ENCODE measurements around the gene HACL1.

HACL1 gene

DNA sequence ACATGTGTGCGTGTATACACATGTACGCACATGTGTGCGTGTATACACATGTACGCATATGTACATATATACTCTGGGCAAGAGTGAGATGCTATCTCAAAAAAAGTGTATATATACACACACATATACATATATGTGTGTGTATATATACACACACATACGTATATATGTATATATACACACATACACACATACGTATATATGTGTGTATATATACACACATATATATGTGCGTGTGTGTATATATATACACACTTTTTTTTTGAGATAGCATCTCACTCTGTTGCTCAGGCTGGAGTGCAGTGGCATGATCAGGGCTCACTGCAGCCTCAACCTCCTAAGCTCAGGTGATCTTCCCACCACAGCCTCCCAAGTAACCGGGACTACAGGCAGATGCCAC, 8.4 kb downstream of the HACL1 start:
- H3K79me1 ChIP-seq (replicated peaks; ENCODE audit: low read length, poor library complexity, severe bottlenecking): peaks cover 4% of the 10 kb centered on the region
- H2BK5ac ChIP-seq (ENCODE audit: low read depth, low read length, poor library complexity, severe bottlenecking): no peak overlapping the region
- H3K18ac ChIP-seq (ENCODE audit: low read depth in 1 of 2, low read length in 2 of 2): no peak overlapping the region
- no peak overlapping the region for H3K4me2 ChIP-seq (ENCODE audit: low read length, poor library complexity, severe bottlenecking)
- no peak overlapping the region for H4K91ac ChIP-seq (ENCODE audit: low read length)
- no peak for DNase-seq
- H3K14ac ChIP-seq (ENCODE audit: low read length in 2 of 2): no peak overlapping the region
- no peak overlapping the region for H3K23ac ChIP-seq (ENCODE audit: low read length in 2 of 2)
- no peak overlapping the region for H2BK15ac ChIP-seq (ENCODE audit: low read depth, poor library complexity, severe bottlenecking)
- no peak overlapping the region for H4K8ac ChIP-seq (ENCODE audit: low read length)
- H2AFZ ChIP-seq (ENCODE audit: low read depth, low read length): no peak overlapping the region
- no peak overlapping the region for H2AK5ac ChIP-seq (ENCODE audit: low read length, severe bottlenecking)
- H2BK12ac ChIP-seq (ENCODE audit: low read length in 2 of 2): no peak overlapping the region
- no peaks in the 10 kb centered on the region for H3K9me3 ChIP-seq (ENCODE audit: control insufficient read depth, low read length)
- H3K27me3 ChIP-seq (ENCODE audit: control insufficient read depth in 1 of 2, insufficient read depth in 1 of 2, low read length in 2 of 2): no peaks in the 10 kb centered on the region
- H3K36me3 ChIP-seq (ENCODE audit: control insufficient read depth in 1 of 2, insufficient read depth in 2 of 2, low read depth in 1 of 2, low read length in 2 of 2): peaks cover 17 to 77% of the 10 kb centered on the region in 2 experiments
- no peak overlapping the region for H3K4me3 ChIP-seq (ENCODE audit: insufficient read depth in 1 of 2, low read depth in 1 of 2, low read length in 2 of 2)
- WGBS: 100% methylated on average over 1 of the region's 8 CpGs
- no peak overlapping the region for H2BK120ac ChIP-seq (ENCODE audit: low read depth, low read length)
- no peak overlapping the region for H3K4ac ChIP-seq (ENCODE audit: low read depth in 1 of 2, low read length in 2 of 2)
- no peak overlapping the region for H3K27ac ChIP-seq (ENCODE audit: low read length, poor library complexity, severe bottlenecking)
- no peaks in the 10 kb centered on the region for H3K4me1 ChIP-seq (ENCODE audit: control insufficient read depth, insufficient read depth, low read depth, low read length)
- H3K9ac ChIP-seq (ENCODE audit: low read length): no peak overlapping the region

DNA sequence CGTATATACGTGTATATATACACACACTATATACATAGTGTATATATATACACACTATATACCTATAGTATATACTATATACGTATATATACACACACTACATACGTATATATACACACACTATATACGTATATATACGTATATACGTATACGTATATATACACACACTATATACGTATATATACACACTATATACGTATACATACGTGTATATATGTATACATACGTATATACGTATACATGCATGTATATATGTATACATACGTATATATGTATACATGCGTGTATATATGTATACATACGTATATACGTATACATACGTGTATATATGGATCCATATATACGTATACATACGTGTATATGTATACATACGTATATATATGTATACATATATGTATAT, 9.4 kb downstream of the HACL1 start:
- Histone ChIP-seq H3K4me2 (ENCODE audit: low read length, poor library complexity, severe bottlenecking) (no peak overlapping the region), H2BK120ac (ENCODE audit: low read depth, low read length) (no peak overlapping the region), H3K4ac (ENCODE audit: low read depth in 1 of 2, low read length in 2 of 2) (no peak overlapping the region), H3K9ac (ENCODE audit: low read length) (no peak overlapping the region), H3K27me3 (ENCODE audit: control insufficient read depth in 1 of 2, insufficient read depth in 1 of 2, low read length in 2 of 2) (no peaks in the 10 kb centered on the region), H3K4me3 (ENCODE audit: insufficient read depth in 1 of 2, low read depth in 1 of 2, low read length in 2 of 2) (no peak overlapping the region), H3K23ac (ENCODE audit: low read length in 2 of 2) (no peak overlapping the region), H3K79me1 (replicated peaks; ENCODE audit: low read length, poor library complexity, severe bottlenecking) (peaks cover 4% of the 10 kb centered on the region), H3K18ac (ENCODE audit: low read depth in 1 of 2, low read length in 2 of 2) (no peak overlapping the region), H4K91ac (ENCODE audit: low read length) (no peak overlapping the region), H2BK5ac (ENCODE audit: low read depth, low read length, poor library complexity, severe bottlenecking) (no peak overlapping the region), H2AK5ac (ENCODE audit: low read length, severe bottlenecking) (no peak overlapping the region), H2BK15ac (ENCODE audit: low read depth, poor library complexity, severe bottlenecking) (no peak overlapping the region), H3K36me3 (ENCODE audit: control insufficient read depth in 1 of 2, insufficient read depth in 2 of 2, low read depth in 1 of 2, low read length in 2 of 2) (peaks cover 15 to 73% of the 10 kb centered on the region in 2 experiments), H3K4me1 (ENCODE audit: control insufficient read depth, insufficient read depth, low read depth, low read length) (no peaks in the 10 kb centered on the region), H3K9me3 (ENCODE audit: control insufficient read depth, low read length) (no peaks in the 10 kb centered on the region), H3K27ac (ENCODE audit: low read length, poor library complexity, severe bottlenecking) (no peak overlapping the region), H4K8ac (ENCODE audit: low read length) (no peak overlapping the region), H2BK12ac (ENCODE audit: low read length in 2 of 2) (no peak overlapping the region), H3K14ac (ENCODE audit: low read length in 2 of 2) (no peak overlapping the region), H2AFZ (ENCODE audit: low read depth, low read length) (no peak overlapping the region)
- WGBS: 93% methylated on average over 17 of the region's 21 CpGs
- DNase-seq: no peak

DNA sequence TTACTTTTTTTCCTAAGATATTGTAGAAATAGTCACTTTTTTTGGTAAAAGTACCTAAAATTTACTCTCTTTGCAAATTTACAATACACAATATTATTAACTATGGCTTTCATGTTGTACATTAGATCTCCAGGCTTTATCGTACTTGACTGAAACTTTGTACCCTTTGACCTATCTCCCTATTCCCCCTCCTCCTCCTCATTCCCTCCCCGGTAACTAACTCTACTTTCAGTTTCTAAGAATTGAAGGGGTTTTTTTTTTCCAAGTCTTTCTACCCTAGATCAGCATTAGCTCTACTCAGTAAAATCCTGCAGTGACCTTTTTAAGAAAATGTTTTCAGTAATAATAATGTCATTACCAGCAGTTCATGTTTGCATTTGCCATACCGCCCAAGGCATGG, 10.1 kb downstream of the HACL1 start:
- Histone ChIP-seq H3K27ac (ENCODE audit: low read length, poor library complexity, severe bottlenecking) (no peak overlapping the region), H4K91ac (ENCODE audit: low read length) (no peak overlapping the region), H2BK12ac (ENCODE audit: low read length in 2 of 2) (no peak overlapping the region), H3K18ac (ENCODE audit: low read depth in 1 of 2, low read length in 2 of 2) (no peak overlapping the region), H2AFZ (ENCODE audit: low read depth, low read length) (no peak overlapping the region), H2BK5ac (ENCODE audit: low read depth, low read length, poor library complexity, severe bottlenecking) (no peak overlapping the region), H3K4ac (ENCODE audit: low read depth in 1 of 2, low read length in 2 of 2) (no peak overlapping the region), H4K8ac (ENCODE audit: low read length) (no peak overlapping the region), H2BK120ac (ENCODE audit: low read depth, low read length) (no peak overlapping the region), H3K4me2 (ENCODE audit: low read length, poor library complexity, severe bottlenecking) (no peak overlapping the region), H3K27me3 (ENCODE audit: control insufficient read depth in 1 of 2, insufficient read depth in 1 of 2, low read length in 2 of 2) (no peaks in the 10 kb centered on the region), H3K9me3 (ENCODE audit: control insufficient read depth, low read length) (no peaks in the 10 kb centered on the region), H3K4me1 (ENCODE audit: control insufficient read depth, insufficient read depth, low read depth, low read length) (no peaks in the 10 kb centered on the region), H3K14ac (ENCODE audit: low read length in 2 of 2) (no peak overlapping the region), H3K9ac (ENCODE audit: low read length) (no peak overlapping the region), H2AK5ac (ENCODE audit: low read length, severe bottlenecking) (no peak overlapping the region), H3K79me1 (replicated peaks; ENCODE audit: low read length, poor library complexity, severe bottlenecking) (peaks cover 4% of the 10 kb centered on the region), H2BK15ac (ENCODE audit: low read depth, poor library complexity, severe bottlenecking) (no peak overlapping the region), H3K23ac (ENCODE audit: low read length in 2 of 2) (no peak overlapping the region), H3K4me3 (ENCODE audit: insufficient read depth in 1 of 2, low read depth in 1 of 2, low read length in 2 of 2) (no peak overlapping the region), H3K36me3 (ENCODE audit: control insufficient read depth in 1 of 2, insufficient read depth in 2 of 2, low read depth in 1 of 2, low read length in 2 of 2) (peaks cover 15 to 73% of the 10 kb centered on the region in 2 experiments)
- DNase-seq: no peak
- 93% methylated on average over 3 of the region's 3 CpGs for WGBS

DNA sequence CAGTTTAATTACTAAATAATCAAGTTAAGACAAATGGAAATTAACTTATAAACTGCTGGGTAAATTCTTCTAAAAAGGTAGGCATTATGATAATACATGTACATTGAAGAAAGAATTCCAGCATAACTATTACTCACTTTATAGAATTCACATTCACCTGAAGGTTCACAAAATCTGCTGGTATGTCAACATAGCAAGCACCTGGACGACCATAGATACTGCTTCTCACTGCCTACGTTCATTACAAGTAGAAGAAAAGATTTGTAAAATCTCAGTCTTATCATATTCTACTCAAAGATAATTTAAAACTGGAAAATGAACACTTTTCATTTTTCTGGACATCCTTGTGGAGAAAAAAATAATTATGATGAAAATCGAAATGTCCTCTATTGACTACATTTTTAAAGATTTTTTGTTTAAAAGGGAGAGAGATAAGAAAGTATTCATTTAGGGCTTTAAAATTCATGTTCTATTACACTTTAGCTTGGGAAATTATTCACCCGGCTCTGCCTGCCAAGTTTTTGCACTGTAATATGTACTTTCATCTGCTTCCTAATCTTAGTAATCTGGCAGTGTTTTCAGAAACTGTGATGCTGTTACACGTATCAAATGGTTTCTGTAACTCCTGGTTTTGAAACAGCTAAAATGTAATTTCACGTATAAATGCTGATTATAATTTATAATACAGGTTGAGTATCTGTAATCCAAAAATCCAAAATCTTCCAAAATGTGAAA, 16.1 kb downstream of the HACL1 start:
- no peak overlapping the region for H3K18ac ChIP-seq (ENCODE audit: low read depth in 1 of 2, low read length in 2 of 2)
- no peaks in the 10 kb centered on the region for H3K4me1 ChIP-seq (ENCODE audit: control insufficient read depth, insufficient read depth, low read depth, low read length)
- H3K4me2 ChIP-seq (ENCODE audit: low read length, poor library complexity, severe bottlenecking): no peak overlapping the region
- H2AK5ac ChIP-seq (ENCODE audit: low read length, severe bottlenecking): no peak overlapping the region
- H2AFZ ChIP-seq (ENCODE audit: low read depth, low read length): no peak overlapping the region
- H2BK15ac ChIP-seq (ENCODE audit: low read depth, poor library complexity, severe bottlenecking): no peak overlapping the region
- H3K4me3 ChIP-seq (ENCODE audit: insufficient read depth in 1 of 2, low read depth in 1 of 2, low read length in 2 of 2): no peak overlapping the region
- H3K4ac ChIP-seq (ENCODE audit: low read depth in 1 of 2, low read length in 2 of 2): no peak overlapping the region
- no peak overlapping the region for H2BK120ac ChIP-seq (ENCODE audit: low read depth, low read length)
- DNase-seq: no peak
- H3K9ac ChIP-seq (ENCODE audit: low read length): peak overlapping the region; percentile 58
- peaks cover 10 to 87% of the 10 kb centered on the region in 2 experiments for H3K36me3 ChIP-seq (ENCODE audit: control insufficient read depth in 1 of 2, insufficient read depth in 2 of 2, low read depth in 1 of 2, low read length in 2 of 2)
- no peak overlapping the region for H3K23ac ChIP-seq (ENCODE audit: low read length in 2 of 2)
- no peak overlapping the region for H4K91ac ChIP-seq (ENCODE audit: low read length)
- no peak overlapping the region for H3K27ac ChIP-seq (ENCODE audit: low read length, poor library complexity, severe bottlenecking)
- H4K8ac ChIP-seq (ENCODE audit: low read length): no peak overlapping the region
- H3K27me3 ChIP-seq (ENCODE audit: control insufficient read depth in 1 of 2, insufficient read depth in 1 of 2, low read length in 2 of 2): no peaks in the 10 kb centered on the region
- H2BK12ac ChIP-seq (ENCODE audit: low read length in 2 of 2): no peak overlapping the region
- no peak overlapping the region for H2BK5ac ChIP-seq (ENCODE audit: low read depth, low read length, poor library complexity, severe bottlenecking)
- H3K9me3 ChIP-seq (ENCODE audit: control insufficient read depth, low read length): no peaks in the 10 kb centered on the region
- WGBS: 100% methylated on average over 2 of the region's 6 CpGs
- peaks cover 5% of the 10 kb centered on the region for H3K79me1 ChIP-seq (replicated peaks; ENCODE audit: low read length, poor library complexity, severe bottlenecking)
- no peak overlapping the region for H3K14ac ChIP-seq (ENCODE audit: low read length in 2 of 2)

All from mesenchymal stem cell (in vitro differentiated cells and primary cell).